ENCODE results near the gene PGAP2.
"Not testable (repeated sequence)": the region's sequence is repeated elsewhere in the genome, so short reads cannot be mapped to it uniquely, and the experiment has no call there.

Gene PGAP2

DNA sequence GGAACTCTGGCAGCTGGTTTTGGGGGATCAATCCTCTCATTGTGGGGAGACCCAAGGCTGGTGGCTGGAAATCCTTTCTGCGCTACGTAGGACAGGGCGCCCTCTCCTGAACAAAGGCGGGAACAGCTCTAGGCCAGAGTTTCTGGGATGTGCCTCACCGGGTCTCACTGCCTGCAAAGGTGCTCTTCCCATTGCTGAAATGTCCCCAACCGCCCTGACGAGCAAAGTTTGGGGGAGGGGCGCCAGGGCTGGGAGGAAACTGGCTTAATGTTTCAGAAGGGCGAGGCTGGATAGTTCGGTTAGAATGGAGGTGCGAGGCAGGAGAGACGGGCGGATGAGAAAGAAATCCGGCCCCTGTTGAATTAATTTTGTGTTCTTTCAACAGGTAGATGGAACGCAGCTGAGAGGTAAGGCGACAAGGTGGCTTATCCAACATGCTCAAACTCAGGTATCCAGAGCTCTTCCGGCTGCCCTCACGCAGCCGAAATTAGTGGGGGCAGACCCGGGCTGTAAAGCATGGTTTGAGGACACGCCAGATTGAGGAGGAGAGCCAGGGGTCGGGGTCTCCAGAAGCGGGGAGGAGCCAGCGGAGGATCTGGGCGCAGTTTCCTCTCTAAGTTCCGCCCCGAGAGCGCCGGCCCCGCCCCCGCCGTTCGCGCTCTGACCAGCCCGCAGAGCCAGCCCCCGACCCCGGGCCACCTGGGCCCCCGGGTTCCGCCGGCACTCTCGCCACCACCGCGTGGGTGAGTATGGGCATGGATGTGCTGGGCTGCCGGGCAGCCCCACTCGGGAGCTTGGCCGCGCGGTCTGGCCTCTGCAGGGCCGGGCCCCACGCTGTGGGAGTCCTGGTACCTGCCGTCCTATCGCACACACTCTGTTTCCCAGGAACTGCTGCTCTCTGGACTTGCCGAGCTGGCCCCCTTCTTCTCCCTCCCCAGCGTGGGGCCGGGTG lies at the start of gene PGAP2:
PGAP2 (plus strand) TSS at position 652 of the 952 bp plus-strand sequence. CDS start 2,700 bp downstream, outside the sequence.
- peak in 1 of 2 donors; percentile 36 for DNase-seq (ENCODE audit: low read depth in 1 of 2, low spot score in 1 of 2)

DNA sequence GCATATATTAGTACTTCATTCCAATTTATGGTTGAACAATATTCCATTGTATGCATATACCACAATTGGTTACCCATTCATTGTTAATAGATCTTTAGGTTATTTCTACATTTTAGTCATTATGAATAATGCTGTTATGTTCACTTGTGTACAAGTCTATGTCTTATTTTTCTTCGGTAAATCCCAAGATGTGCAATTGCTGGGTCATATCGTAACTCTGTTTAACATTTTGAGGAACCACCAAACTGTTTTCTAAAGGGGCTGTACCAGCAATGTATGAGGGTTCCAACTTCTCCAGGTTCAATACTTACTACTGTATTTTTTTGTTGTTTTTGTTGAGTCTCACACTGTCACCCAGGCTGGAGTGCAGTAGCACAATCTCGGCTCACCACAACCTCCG lies 44.1 kb upstream of the PGAP2 start:
- DNase-seq (ENCODE audit: low read depth in 1 of 2, low spot score in 1 of 2): no peak

DNA sequence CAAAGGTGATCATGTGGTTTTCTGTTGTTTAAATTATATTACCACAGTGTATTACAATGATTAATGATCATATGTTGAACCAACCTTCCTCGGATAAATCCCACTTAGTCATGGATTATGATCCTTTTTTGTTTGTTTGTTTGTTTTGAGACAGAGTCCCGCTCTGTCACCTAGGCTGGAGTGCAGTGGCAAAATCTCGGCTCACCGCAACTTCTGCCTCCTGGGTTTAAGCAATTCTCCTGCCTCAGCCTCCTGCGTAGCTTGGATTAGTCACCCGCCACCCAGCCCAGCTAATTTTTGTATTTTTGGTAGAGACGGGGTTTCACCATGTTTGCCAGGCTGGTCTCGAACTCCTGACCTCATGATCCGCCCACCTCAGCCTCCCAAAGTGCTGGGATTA lies 41.5 kb upstream of the PGAP2 start:
- not testable (repeated sequence) for DNase-seq (ENCODE audit: low read depth in 1 of 2, low spot score in 1 of 2)

DNA sequence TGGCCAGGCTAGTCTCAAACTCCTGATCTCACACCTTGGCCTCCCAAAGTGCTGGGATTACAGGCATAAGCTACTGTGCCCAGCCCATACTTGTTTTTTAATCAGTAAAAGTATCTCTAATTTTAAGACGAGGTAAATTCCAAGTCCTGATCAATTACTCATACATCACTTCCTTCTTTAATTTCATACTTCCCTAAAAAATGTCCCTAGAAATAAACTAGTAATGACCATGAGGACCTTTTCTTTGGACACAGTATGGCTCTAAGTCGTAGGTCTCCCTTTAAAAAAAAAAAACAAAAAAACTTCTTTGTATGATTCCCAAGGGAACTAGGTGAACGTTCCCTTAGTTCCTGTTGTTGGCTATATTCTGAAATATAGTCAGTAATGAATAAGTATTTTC lies 40.8 kb upstream of the PGAP2 start:
- DNase-seq (ENCODE audit: low read depth in 1 of 2, low spot score in 1 of 2): no peak

DNA sequence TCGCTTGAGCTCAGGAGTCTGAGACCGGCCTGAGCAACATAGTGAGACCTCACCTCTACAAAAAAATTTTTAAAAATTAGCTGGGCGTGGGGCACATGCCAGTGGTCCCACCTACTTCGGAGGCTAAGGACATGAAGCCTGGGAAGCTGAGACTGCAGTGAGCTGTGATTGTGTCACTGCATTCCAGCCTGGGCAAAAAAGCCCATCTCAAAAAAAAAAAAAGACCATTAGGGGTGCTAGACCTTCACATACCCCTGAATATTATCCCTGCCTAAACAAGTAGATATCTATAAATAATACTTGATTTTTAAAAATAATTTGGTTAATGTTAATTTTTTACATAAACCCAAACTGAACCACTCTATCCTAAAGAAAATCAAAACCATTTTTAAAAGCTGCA lies 35.2 kb upstream of the PGAP2 start:
- DNase-seq (ENCODE audit: low read depth in 1 of 2, low spot score in 1 of 2): no peak

DNA sequence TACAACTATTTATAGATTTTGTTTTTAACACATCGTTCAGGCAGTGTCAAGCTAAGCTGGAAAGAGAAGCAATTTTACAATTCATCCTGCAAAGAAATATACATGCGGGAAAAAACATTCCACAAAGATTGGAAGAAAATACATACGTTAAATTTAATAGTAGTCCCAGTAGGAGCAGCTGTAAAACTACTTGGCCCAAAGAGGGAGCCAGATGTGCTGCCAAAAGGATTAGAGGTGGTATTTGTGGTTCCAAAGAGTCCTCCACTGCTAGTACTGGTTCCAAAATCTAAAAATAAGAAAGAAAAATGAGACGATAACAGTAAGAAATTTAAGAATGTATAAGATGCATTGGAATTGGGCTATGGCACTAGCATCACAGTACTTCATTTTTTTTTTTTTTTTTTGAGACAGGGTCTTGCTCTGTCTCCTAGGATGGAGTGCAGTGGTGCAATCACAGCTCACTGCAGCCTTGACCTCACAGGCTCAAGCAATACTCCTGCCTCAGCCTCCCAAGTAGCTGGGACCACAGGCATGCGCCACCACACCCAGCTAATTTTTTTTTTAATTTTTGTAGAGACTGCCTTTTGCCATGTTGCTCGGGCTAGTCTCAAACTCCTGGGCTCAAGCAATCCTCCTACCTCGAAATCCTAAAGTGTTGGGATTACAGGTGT lies 32.5 kb upstream of the PGAP2 start:
- DNase-seq (ENCODE audit: low read depth in 1 of 2, low spot score in 1 of 2): no peak

DNA sequence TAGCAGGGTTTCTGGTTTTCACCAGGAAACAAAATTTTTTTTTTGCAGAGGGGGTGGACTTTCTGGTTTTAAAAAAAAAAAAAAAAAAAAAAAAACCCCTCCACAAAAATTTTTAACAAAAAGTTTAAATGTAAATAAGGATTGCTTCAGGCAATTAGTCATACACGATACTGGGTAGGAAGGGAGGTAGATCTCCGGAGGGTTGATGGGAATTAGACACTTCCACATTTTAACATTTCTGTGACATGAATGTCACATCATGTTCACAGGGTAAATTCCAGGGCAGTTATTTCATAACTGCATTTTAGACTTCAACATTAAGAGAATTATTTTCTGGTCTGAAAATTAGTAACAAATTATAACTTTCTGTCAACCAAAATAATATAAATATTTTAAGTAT lies 26.9 kb upstream of the PGAP2 start:
- no peak for DNase-seq (ENCODE audit: low read depth in 1 of 2, low spot score in 1 of 2)

DNA sequence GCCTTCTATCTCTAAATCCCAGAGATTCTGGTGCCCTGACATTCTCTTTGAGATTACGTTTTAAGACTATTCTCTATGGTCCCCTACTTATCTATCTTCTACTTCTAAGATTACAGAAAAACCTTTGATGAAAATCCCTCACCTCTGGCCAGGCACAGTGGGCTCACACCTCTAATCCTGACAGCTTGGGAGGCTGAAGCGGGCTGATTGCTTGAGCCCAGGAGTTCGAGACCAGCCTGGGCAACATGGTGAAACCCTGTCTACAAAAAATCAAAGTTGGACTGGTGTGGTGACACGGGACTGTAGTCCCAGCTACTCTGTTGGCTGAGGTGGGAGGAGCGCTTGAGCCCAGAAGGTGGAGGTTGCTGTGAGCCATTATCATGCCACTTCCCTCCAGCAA lies 25.4 kb upstream of the PGAP2 start:
- no peak for DNase-seq (ENCODE audit: low read depth in 1 of 2, low spot score in 1 of 2)

DNA sequence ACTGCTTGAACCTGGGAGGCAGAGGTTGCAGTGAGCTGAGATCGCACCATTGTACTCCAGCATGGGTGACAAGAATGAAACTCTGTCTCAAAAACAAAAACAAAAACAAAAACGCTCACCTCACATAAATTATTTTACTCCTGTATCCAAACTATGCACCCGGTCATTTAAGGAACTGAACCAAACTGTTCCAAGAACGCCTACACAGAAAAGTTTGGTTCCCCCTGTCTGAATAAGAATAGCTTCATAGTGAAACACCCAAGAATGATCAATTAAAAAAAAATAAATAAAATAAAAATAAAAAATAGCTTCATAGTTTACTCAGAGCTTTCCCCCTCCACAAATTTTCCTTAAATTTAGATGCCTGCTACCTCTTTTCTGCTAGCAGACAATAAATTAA lies 24.7 kb upstream of the PGAP2 start:
- DNase-seq (ENCODE audit: low read depth in 1 of 2, low spot score in 1 of 2): no peak

DNA sequence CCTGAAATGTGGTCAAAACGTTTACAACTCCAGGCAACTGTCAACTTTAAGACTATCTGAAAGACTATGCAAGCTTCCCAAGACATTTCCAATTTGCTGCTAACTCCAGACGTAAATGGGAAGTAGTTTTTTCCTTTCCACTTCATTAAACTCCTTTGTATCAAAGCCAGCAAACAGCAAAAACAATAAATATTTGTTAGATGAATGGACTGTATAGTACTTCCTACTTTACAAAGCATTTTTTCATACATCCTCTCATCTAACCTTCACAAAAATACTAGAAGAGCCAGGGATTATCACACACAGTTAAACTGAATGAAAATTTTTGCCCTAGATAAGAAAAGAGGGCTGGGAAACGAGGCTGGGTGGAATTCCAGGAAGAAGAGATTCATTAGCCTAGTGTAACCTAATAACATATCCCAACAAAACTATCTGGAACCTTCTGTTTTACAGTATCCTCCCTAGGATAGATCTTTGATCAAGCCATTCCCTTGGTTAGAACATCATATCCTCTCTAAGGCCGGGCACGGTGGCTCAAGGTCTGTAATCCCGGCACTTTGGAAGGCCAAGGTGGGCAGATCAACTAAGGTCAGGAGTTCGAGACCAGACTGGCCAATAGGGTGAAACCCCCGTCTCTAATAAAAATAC lies 21.5 kb upstream of the PGAP2 start:
- no peak for DNase-seq (ENCODE audit: low read depth in 1 of 2, low spot score in 1 of 2)

DNA sequence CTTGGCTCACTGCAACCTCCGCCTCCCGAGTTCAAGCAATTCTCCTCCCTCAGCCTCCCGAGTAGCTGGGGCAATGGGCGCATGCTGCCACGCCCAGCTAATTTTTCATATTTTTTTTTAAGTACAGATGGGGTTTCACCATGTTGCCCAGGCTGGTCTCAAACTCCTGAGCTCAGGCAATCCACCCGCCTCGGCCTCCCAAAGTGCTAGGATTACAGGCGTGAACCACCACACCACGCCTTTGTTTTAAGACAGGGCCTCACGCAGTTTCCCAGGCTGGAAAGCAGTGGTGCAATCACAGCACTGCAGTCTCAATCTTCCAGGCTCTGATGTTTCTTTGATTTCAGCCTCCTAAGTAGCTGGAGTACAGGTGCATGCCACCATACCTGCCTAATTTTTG lies 14.0 kb upstream of the PGAP2 start:
- not testable (repeated sequence) for DNase-seq (ENCODE audit: low read depth in 1 of 2, low spot score in 1 of 2)

DNA sequence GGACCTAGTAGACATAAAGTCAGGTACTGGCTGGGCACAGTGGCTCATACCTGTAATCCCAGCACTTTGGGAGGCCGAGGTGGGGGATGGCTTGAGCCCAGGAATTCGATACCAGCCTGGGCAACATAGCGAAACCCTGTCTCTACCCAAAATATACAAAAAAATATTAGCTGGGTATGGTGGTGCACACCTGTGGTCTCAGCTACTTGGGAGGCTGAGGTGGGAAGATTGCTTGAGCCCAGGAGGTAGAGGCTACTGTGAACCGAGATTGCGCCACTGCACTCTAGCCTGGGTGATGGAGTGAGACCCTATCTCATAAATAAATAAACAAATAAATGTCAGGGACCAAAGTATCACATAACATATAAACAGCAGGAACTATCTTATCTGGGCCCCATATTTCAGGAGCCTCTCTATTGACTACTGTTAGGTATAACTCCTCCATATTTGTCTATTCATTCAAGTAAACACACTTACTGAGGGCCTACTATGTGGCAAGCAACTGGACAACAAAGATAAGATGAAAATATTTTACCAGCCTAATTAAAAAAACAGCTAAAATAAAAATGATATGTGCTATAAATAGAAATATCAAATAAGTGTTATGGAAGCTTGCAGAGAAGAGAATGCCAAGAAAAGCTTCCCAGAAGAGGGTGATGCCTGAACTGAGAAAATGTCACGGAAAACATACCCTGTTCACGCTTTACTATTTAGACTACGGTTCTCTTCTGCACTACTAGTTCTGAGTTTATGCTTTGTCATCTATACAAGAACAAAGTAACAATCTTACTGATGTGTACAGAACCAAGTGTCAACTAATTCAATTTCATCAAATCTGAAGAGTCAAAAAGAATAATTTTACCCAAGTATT lies 13.0 kb upstream of the PGAP2 start:
- no peak for DNase-seq (ENCODE audit: low read depth in 1 of 2, low spot score in 1 of 2)

DNA sequence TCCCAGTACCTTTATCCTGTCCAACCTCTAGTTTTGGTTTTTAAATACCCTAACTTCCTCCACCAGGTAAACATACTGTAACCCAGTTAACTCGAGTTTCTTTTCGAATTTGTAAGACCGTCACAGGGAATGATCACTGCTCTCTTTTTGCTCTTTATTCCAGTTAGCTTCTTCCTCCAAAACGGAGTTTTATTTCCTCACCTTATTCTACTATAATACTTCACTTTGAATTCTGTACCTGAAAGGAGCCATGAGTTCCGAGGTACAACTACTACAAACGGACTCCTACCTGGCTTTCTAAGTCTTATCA lies 12.4 kb upstream of the PGAP2 start:
- DNase-seq (ENCODE audit: low read depth in 1 of 2, low spot score in 1 of 2): no peak

DNA sequence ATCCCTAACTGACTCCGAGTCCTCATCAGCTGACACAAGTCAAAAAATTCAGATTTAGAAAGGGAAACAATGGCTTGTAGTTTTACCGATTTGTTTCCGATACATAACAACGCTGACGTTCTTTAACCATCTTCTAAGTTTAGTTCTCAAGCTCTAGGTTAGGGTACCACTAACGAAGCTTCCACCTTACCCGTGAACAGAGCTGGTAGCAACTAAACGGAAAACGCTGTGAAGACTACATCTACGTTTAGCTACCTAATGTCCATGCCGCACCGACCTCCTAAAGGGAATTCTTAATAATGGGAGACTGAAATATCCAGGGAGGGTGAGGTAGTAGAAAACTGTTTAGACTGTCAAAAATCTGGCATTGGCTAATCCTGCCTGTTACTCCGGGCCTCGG lies 12.0 kb upstream of the PGAP2 start:
- DNase-seq (ENCODE audit: low read depth in 1 of 2, low spot score in 1 of 2): no peak

DNA sequence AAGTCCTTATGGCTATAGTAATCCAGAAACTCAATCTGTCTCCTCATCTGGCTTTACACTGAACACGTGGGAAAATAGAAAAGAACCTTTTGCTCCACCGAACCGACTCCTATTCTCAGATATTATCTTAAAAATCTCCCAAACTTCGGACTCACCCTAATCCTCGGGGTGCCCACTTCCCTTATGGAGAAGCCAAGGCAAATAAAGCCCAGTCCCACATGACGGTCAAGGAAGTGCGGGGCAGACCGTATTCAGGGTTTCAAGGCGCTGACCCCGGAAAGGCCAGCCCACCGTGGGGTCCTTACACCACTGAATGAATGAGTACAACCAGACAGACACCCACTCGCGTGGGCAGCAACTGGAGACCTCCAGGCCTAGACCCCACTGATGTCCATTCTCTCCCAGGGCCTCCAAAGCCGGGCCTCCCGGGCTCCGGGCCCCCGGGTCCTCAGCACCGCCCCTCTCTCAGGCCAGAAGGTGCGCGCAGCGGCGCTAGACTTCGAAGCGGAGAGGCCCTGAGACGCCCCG lies 11.5 kb upstream of the PGAP2 start:
- no peak for DNase-seq (ENCODE audit: low read depth in 1 of 2, low spot score in 1 of 2)

DNA sequence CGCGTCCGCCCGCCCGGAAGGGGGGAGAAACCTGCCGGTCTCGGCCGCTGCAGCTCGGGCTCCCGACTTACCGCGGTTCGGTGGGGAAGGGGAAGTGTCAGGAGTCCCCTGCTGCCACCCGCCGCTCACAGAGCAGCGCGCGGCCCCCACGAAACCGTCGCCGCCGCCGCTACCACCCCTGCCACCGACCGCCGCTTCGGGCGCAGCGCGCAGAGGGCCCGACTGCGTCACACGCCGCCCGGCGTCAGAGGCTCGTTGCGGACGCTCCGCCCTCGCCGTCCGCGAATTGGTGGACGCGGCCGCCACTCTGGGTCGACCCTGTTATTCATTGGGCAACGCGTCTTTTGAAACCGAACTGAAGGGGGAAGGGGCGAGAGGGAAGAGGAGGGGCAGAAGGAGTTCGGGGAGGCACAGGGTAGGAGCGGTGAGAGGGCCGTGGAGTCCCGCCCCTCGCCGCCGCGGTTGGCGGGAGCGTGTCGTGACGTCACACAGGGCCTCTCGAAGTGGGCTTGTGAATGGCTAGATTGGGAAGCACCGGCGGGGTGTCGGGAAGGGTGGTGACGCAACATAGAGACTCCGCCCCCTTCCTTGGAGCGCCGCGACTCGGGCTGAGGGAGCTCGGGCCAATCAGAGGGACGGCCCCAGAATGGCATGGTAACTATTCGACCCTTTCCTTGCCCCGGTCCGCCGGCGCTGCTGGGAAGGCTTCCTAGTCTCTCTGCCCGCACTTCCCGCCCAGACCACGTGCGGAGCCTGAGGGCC lies 10.8 kb upstream of the PGAP2 start, which contains the start of gene NUP98:
NUP98 (minus strand) TSS at position 226 of the 762 bp plus-strand sequence. CDS start 15,437 bp downstream, outside the sequence.
- DNase-seq (ENCODE audit: low read depth in 1 of 2, low spot score in 1 of 2): peak; percentile 99 to 100

DNA sequence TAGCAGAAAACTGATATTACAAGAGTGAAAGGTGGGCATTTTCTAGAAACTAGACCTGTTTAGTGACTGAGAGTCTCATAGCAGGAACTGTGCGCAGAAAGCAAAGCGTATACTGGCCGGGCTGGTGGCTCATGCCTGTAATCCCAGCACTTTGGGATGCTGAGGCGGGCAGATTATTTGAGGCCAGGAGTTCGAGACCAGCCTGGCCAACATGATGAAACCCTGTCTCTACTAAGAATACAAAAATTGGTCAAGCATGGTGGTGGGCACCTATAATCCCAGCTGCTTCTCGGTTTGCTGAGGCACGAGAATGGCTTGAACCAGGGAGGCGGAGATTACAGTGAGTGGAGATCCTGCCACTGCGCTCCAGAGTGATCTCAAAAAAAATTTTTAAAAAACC lies 9.2 kb upstream of the PGAP2 start:
- DNase-seq (ENCODE audit: low read depth in 1 of 2, low spot score in 1 of 2): no peak

DNA sequence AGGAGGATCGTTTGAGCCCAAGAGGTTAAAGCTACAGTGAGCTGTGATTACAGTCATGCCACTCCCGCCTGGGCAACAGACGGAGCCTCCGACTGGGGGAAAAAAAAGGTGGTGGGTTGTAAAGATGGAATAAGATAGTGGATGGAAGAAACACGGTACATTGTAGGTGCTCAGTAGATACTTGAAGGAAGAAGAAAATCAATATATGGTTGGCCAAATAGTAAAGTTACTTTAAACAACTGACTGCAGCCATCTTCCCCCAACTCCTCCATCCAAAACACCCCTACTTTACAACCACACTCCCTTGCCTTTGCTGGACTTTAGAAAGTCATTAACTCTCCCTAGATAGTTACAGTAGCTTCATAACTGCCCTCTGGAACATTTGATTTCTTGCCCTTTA lies 8.5 kb upstream of the PGAP2 start:
- DNase-seq (ENCODE audit: low read depth in 1 of 2, low spot score in 1 of 2): no peak

DNA sequence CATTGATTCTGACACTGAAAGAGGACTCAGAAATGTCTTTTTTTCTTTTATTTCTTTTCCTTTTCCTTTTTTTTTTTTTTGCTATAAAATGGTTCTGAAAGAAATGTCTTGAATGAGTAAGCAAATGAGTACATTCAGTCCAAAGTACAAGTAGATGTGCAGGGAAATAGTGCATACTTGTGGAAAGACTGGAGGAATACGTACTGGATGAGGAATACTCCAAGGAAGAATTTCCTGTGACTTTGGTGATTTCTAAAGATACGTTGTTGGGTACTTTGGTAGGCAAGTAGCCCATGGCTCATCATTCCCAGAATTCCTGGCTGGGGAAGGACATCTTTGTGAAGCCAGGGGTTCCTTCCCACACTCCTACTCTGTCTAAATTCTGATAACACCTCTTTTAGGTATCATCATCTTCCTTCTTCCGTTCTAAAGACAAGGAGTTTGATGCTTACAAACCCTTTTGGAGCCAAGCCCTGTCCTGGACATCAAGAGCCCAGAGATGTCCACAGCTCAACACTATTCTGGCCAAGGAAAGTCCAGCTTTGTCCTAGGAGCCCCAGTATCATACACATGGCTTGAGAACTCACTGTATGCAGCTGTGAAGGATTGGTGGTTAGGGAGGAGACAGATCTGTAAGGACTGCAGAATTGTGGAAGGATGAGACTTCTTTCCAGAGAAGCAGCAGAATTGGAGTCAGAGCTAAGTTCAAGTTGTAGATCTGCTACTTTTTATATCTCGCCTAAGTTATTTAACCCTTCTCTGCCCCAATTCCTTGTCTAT lies 6.2 kb upstream of the PGAP2 start:
- DNase-seq (ENCODE audit: low read depth in 1 of 2, low spot score in 1 of 2): no peak
